Epithelial cell of proximal tubule (primary cell): ENCODE data around the gene REPS1. TPM values are rescaled to one million over a fixed set of nuclear protein-coding genes. Genes with fewer than 3 reads are reported as not detected.

Experiments used
- DNase-seq: peaks from one replicate; pipeline ENCODE4 v3.0.0-alpha.2; 2011; ENCODE audit warnings: low read depth
- H3K4me3 ChIP-seq: 2 replicates; pipeline ENCODE4 v1.5.1; 2011; ENCODE audit warnings: low read depth, mild to moderate bottlenecking, low read length
- CTCF ChIP-seq: conservative IDR thresholded peaks from 2 replicates; pipeline ENCODE4 v1.5.1; 2012; ENCODE audit warnings: low read depth, mild to moderate bottlenecking, low read length
- total RNA-seq: library from RNA; depleted of rRNA; stranded (reverse); fragments of >200 nt; gene quantifications from 2 replicates; pipeline ENCODE4 v1.2.3, GENCODE V29; 2015

The REPS1 gene
- total RNA-seq, 1 donor from 2014 or later: 26.8 TPM

- DNase-seq: no peak
- TF ChIP-seq CTCF: no peak
- H3K4me3 ChIP-seq: no peak overlapping the region
Measured at GRCh38 chr6:139014945-139015344, 26.9 kb upstream of the REPS1 start.

- H3K4me3 ChIP-seq: no peak overlapping the region
- no peak for DNase-seq
- no peak for TF ChIP-seq CTCF
Measured at GRCh38 chr6:139013185-139013800, 25.2 kb upstream of the REPS1 start.

- no peak for DNase-seq
- TF ChIP-seq CTCF: no peak
- H3K4me3 ChIP-seq: no peak overlapping the region
Measured at GRCh38 chr6:139011980-139012379, 23.9 kb upstream of the REPS1 start.

- no peak for TF ChIP-seq CTCF
- no peak overlapping the region for H3K4me3 ChIP-seq
- DNase-seq: no peak
Measured at GRCh38 chr6:139010674-139011073, 22.6 kb upstream of the REPS1 start.

- DNase-seq: no peak
- no peak for TF ChIP-seq CTCF
- H3K4me3 ChIP-seq: no peak overlapping the region
Measured at GRCh38 chr6:139008117-139008516, 20.1 kb upstream of the REPS1 start.

GRCh38 chr6:139007428-139007827, 19.4 kb upstream of the REPS1 start:
- no peak for TF ChIP-seq CTCF
- DNase-seq: no peak
- no peak overlapping the region for H3K4me3 ChIP-seq

GRCh38 chr6:139006477-139006876, 18.4 kb upstream of the REPS1 start:
- H3K4me3 ChIP-seq: no peak overlapping the region
- no peak for TF ChIP-seq CTCF
- DNase-seq: no peak
